Mucosa of rectum (tissue), 2 donors: ENCODE measurements around the gene HBEGF.

Experiments used
- H3K27ac ChIP-seq, 2 donors: one replicate each; pipeline ENCODE4 v1.7.0; 2013; ENCODE audit warnings: inconsistent platforms in 2 of 2, low read depth in 2 of 2, low read length in 2 of 2
- H3K27me3 ChIP-seq, 2 donors: one replicate each; pipeline ENCODE4 v1.7.0; 2013; ENCODE audit warnings: low read length in 2 of 2; ENCODE audit not compliant: control insufficient read depth in 2 of 2, insufficient read depth in 2 of 2
- H3K36me3 ChIP-seq, 2 donors: one replicate each; pipeline ENCODE4 v1.7.0; 2013; ENCODE audit warnings: low read length in 2 of 2; ENCODE audit not compliant: control insufficient read depth in 2 of 2, insufficient read depth in 2 of 2
- H3K4me1 ChIP-seq, 2 donors: one replicate each; pipeline ENCODE4 v1.7.0; 2013; ENCODE audit warnings: low read length in 2 of 2, mild to moderate bottlenecking in 1 of 2; ENCODE audit not compliant: control insufficient read depth in 2 of 2, insufficient read depth in 2 of 2
- H3K4me3 ChIP-seq, 2 donors: one replicate each; pipeline ENCODE4 v1.7.0; 2013; ENCODE audit warnings: low read length in 2 of 2
- H3K9ac ChIP-seq, 2 donors: one replicate each; pipeline ENCODE4 v1.7.0; 2013; ENCODE audit warnings: low read length in 2 of 2, low read depth in 1 of 2, mild to moderate bottlenecking in 1 of 2
- H3K9me3 ChIP-seq, 2 donors: one replicate each; pipeline ENCODE4 v1.7.0; 2013; ENCODE audit warnings: low read length in 2 of 2; ENCODE audit not compliant: control insufficient read depth in 2 of 2
- donor health status: healthy.
- donor health status: Normal muscosa, but diverticular disease.

HBEGF gene

DNA sequence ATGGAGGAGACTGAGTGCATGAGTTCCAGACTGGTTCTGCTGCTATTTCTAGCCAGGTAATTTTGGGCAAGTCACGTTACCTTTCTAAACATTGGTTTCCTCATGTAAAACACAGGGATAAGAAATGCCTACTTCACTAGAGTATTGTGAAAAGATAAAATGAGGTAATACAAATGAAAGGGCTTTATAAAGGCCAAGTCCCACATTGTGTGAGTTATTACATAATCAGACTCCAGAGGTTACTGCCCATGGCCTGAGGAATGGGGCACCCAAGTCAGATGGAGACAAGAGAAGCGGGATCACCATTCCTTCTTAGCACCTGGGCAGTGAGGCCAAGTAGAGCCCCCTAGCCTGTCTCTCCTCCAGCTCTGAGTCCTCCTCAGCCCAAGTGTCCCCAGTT, 7.5 kb downstream of the HBEGF start:
- Histone ChIP-seq H3K27me3 (no peaks in the 10 kb centered on the region), H3K36me3 (peaks cover 7 to 8% of the 10 kb centered on the region in 2 donors), H3K4me3 (no peak overlapping the region), H3K9me3 (no peaks in the 10 kb centered on the region), H3K27ac (no peak overlapping the region), H3K9ac (no peak overlapping the region), H3K4me1 (peaks cover 8 to 16% of the 10 kb centered on the region in 2 donors)

DNA sequence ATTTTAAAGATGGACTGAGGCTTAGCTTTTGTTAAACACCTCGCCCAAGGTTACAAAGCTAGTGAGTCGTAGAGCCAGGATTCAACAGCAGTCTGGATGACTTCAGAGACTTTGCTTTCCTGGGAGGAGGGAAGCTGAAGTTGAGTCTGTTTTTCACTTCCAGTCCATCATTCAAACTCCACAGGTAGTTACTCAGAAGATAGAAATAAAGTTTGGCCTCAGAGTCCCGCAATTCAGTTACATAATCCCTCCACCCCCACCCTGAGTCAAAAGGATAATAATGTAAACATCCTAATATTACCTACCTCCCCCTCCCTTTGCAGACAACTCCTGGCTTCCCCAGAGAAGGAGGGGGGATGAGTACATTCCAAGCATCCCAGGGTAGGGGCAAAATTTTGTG, 8.1 kb downstream of the HBEGF start:
- Histone ChIP-seq H3K27ac (no peak overlapping the region), H3K4me1 (peaks cover 8 to 16% of the 10 kb centered on the region in 2 donors), H3K36me3 (peaks cover 9 to 11% of the 10 kb centered on the region in 2 donors), H3K4me3 (no peak overlapping the region), H3K9ac (no peak overlapping the region), H3K27me3 (no peaks in the 10 kb centered on the region), H3K9me3 (no peaks in the 10 kb centered on the region)

DNA sequence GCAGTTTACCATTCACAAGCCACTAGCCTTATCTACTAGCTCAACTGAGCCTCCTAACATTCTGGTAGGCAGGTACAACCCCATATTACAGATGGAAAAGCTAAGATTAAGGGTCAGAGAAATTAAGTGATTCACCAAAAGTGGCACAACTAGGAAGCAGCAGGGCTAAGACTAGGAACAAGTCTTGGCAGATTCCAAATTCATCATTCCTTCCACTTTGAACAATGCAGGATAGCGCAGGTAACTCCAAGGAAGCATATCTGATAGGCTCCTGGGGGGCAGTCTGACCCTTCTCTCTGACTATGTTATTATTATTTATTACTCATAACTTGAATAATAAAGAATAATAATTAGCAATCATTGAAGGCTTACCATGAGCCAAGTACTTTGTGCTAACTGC, 8.5 kb downstream of the HBEGF start:
- Histone ChIP-seq H3K4me1 (peaks cover 6 to 15% of the 10 kb centered on the region in 2 donors), H3K27ac (no peak overlapping the region), H3K9me3 (no peaks in the 10 kb centered on the region), H3K27me3 (no peaks in the 10 kb centered on the region), H3K36me3 (peaks cover 9 to 15% of the 10 kb centered on the region in 2 donors), H3K9ac (no peak overlapping the region), H3K4me3 (no peak overlapping the region)

DNA sequence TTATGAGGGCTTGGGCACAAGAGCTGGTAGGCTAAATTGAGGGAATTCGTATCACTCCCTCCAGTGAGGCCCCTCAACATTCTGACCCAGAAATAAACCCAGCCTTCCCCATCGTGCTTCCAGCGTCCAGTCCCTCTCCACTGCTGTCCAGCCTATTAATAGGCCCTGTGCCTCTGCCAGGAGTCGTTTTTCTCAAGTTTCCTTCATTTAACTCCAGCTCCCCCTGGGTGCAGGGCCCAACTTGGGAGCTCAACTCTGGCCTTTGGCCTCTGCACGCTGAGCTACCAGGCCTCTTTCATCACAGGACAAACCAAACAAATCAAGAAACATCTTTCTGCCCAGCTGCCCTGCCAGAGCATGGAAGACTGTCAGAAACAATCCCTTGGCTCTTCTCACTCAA, 10.0 kb downstream of the HBEGF start:
- H3K9ac ChIP-seq, result no peak overlapping the region
- peaks cover 0 to 6% of the 10 kb centered on the region in 2 donors for H3K4me1 ChIP-seq
- H3K36me3 ChIP-seq, result peaks cover 6 to 16% of the 10 kb centered on the region in 2 donors
- H3K27ac ChIP-seq, result no peak overlapping the region
- H3K27me3 ChIP-seq, result no peaks in the 10 kb centered on the region
- H3K4me3 ChIP-seq, result no peak overlapping the region
- no peaks in the 10 kb centered on the region for H3K9me3 ChIP-seq

DNA sequence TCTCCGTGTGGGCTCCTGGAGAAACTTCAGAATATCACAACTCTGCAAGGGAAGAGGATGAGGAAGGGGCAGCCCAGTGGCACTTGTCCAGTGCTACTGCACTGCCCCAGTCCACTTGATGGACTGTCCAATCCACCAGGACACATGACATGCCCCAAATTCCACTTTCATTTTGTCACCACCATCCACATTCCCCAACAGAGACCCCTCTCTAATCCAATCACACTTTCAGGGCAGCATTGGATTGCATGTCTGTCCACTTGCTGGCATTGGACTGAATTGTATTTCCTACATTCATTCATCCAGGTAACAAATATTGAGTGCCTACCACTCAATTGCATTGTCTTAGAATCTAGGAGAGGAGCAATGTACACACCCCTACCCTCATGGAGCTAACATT, 14.8 kb downstream of the HBEGF start:
- peaks cover 6 to 16% of the 10 kb centered on the region in 2 donors for H3K36me3 ChIP-seq
- no peaks in the 10 kb centered on the region for H3K9me3 ChIP-seq
- H3K9ac ChIP-seq, result no peak overlapping the region
- H3K27ac ChIP-seq, result no peak overlapping the region
- no peak overlapping the region for H3K4me3 ChIP-seq
- no peaks in the 10 kb centered on the region for H3K27me3 ChIP-seq
- H3K4me1 ChIP-seq, result no peaks in the 10 kb centered on the region

DNA sequence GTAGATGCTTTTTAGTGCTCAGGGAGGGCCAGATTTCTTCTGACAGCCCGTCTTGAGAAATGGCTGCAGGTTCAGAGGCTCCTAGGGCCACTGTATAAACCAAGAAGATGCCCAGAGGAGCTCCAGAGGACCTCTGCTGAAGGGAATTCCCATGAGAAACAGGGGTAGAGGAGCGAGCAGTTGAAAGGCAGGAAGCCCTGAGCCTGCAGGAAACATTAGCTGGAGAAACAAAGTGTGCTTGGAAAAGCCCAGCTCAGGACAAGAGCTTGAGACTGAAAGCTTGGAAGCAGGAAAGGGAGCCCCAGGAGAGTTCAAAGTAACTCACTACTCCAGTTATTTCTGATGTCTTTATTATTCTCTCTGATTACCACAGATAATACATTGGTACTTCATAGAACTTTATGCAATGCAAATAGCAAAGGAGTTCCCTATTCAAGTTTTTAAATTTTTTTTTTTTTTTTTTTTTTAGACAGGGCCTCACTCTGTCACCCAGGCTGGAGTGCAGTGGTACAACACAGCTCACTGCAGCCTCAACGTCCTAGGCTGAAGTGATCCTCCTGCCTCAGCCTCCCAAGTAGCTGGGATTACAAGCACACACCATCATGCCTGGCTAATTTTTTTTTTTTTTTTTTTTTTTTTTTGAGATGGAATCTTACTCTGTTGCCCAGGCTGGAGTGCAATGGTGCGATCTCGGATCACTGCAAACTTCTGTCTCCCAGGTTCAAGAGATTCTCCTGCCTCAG, 16.5 kb downstream of the HBEGF start:
- Histone ChIP-seq H3K9ac (no peak overlapping the region), H3K27me3 (no peaks in the 10 kb centered on the region), H3K4me3 (no peak overlapping the region), H3K36me3 (peaks cover 6 to 14% of the 10 kb centered on the region in 2 donors), H3K9me3 (no peaks in the 10 kb centered on the region), H3K4me1 (no peaks in the 10 kb centered on the region), H3K27ac (no peak overlapping the region)

DNA sequence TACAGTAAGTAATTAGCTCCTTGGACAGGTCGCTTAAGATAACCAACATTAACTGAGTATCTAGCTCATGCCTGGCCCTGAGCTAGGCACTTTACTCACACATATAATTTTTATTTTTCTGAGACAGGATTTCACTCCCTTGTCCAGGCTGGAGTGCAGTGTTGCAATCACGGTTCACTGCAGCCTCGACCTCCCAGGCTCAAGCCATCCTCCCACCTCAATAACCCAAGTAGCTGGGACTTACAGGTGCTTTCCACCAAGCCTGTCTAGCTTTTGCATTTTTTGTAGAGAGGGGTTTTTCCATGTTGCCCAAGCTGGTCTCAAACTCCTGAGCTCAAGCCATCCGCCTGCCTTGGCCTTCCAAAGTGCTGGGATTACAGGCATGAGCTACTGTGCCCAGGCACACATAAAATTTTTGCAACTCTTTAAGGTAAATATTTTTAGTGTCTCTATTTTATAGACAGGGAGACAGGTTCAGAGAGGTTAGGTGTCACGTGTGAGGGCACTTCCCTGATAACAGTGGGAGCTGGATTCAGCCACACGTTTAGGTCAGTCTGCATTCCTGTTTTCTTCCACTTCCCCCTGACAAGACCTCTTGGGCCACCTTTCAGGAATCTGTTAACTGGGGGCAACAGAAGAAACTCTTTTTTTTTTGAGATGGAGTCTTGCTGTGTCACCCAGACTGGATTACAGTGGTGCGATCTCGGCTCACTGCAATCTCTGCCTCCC, 18.2 kb downstream of the HBEGF start:
- Histone ChIP-seq H3K36me3 (peaks cover 0 to 4% of the 10 kb centered on the region in 2 donors), H3K27me3 (no peaks in the 10 kb centered on the region), H3K9me3 (no peaks in the 10 kb centered on the region), H3K4me3 (no peak overlapping the region), H3K27ac (no peak overlapping the region), H3K9ac (no peak overlapping the region), H3K4me1 (peaks cover 2 to 3% of the 10 kb centered on the region in 2 donors)

DNA sequence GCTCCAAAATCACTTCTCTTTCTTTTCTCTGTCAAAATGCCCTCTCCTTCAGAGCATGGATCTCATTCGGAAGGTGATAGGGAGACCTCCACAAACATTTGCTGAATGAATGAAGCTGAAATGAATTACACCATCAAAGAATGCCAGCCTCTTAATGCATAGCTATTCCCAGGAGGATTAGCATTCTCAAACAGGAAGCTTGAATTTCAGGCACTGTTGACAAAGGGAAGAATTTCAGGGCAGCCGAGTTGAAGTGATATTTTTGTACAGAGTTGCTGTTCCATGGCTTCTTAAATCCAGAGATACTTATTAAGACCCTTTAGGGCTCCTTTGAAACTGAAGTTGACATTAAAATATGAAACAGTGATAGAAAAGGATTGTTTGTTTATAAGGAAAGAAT, 18.8 kb downstream of the HBEGF start:
- no peaks in the 10 kb centered on the region for H3K9me3 ChIP-seq
- peaks cover 5% of the 10 kb centered on the region in 2 donors for H3K4me1 ChIP-seq
- no peak overlapping the region for H3K9ac ChIP-seq
- no peaks in the 10 kb centered on the region for H3K36me3 ChIP-seq
- H3K27me3 ChIP-seq, result no peaks in the 10 kb centered on the region
- no peak overlapping the region for H3K4me3 ChIP-seq
- H3K27ac ChIP-seq, result no peak overlapping the region

DNA sequence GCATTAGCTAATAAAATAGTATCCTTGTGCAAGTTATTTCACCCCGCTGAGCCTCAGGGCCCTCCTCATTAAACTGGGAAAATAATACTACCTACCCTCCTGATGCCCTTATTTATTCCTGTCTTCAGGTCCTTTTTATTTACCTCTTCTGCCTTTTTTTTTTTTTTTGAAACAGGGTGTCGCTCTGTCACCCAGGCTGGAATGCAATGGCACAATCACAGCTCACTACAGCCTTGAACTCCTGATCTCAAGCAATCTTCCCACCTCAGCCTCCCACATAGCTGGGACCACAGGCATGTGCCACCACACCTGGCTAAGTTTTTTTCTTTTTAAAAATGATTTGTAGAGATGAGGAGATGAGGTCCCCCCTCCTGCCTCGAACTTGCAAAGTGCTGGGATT, 20.9 kb downstream of the HBEGF start:
- peaks cover 5% of the 10 kb centered on the region in 2 donors for H3K4me1 ChIP-seq
- no peak overlapping the region for H3K27ac ChIP-seq

DNA sequence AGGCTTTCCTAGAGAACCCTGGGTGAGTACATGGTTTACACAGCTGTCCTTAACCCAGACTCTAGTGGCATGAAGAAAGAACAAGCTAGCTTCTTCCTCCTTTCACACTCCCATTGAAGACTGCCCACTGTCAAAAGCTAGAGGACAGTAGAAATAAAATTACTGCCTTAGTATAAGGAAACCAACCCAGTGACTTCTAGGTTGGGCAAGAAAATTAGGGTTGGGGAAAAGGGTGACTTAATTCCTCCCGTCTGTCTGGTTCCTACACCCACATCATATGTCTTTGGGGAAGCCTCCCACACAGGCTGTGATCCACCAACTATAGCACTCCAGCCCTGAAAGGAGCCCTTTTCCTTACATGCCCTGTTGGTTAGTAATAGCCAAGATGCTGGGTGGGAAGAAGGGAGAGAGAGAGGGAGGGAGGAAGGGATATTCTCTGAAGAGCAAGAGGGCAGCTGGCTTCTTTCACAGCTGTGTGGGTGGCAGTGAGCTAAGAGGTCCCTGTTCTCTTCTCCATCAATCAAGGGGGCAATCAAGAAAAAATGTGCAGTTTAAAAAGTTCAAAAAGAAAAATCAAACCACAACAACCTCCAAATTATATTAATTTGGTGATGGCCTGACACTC, 21.7 kb downstream of the HBEGF start:
- Histone ChIP-seq H3K9me3 (no peaks in the 10 kb centered on the region), H3K4me3 (no peak overlapping the region), H3K27ac (no peak overlapping the region), H3K9ac (no peak overlapping the region), H3K4me1 (peaks cover 5% of the 10 kb centered on the region in 2 donors), H3K36me3 (no peaks in the 10 kb centered on the region), H3K27me3 (no peaks in the 10 kb centered on the region)

More for the DNA sequence above, 20.9 kb downstream of the HBEGF start:
- Histone ChIP-seq H3K36me3 (no peaks in the 10 kb centered on the region), H3K9ac (no peak overlapping the region), H3K27me3 (no peaks in the 10 kb centered on the region), H3K4me3 (no peak overlapping the region), H3K9me3 (no peaks in the 10 kb centered on the region)
